Naive thymus-derived CD4-positive, alpha-beta T cell (primary cell): ENCODE data around the gene PRCD. TPM values are rescaled to one million over a fixed set of nuclear protein-coding genes. Genes with fewer than 3 reads are reported as not detected.
A peak's percentile ranks its signal among the peaks of the same experiment; 100 is the strongest.
"Not testable (repeated sequence)": the region's sequence is repeated elsewhere in the genome, so short reads cannot be mapped to it uniquely, and the experiment has no call there.

ENCODE experiments used
- ATAC-seq: fragments of 150-1000 bp; cut with Tn5 transposase; 2 replicates; pipeline ENCODE4 v1.10.0; 2021; ENCODE audit warnings: mild to moderate bottlenecking, moderate library complexity
- CTCF ChIA-PET: fragments of 350-600 bp; sonication (Branson Sonifier 250); formaldehyde crosslinking; loops from one replicate; lab custom pipeline; 2021; ENCODE audit warnings: antibody characterized with exemption; lab: Charles Lee
- POLR2A ChIA-PET: fragments of 350-600 bp; sonication (Branson Sonifier 250); formaldehyde crosslinking; loops from one replicate; lab custom pipeline; 2021; ENCODE audit warnings: antibody characterized with exemption, inconsistent platforms; lab: Charles Lee
- DNase-seq, 9 donors: peaks; one replicate each; pipeline versions ENCODE4 v3.0.0 to v3.0.0-alpha.2; 2020 to 2022; ENCODE audit warnings: mixed read lengths in 1 of 9
- H3K27ac ChIP-seq: one replicate; pipeline ENCODE4 v1.7.0; 2013; ENCODE audit warnings: mild to moderate bottlenecking, low read depth, low read length, moderate library complexity
- H3K27me3 ChIP-seq, 2 donors: one replicate each; pipeline ENCODE4 v1.7.0; 2013; ENCODE audit warnings: low read length in 2 of 2, mild to moderate bottlenecking in 2 of 2, moderate library complexity in 2 of 2; ENCODE audit not compliant: control insufficient read depth in 2 of 2, insufficient read depth in 2 of 2
- H3K36me3 ChIP-seq, 3 experiments: 1 replicate in 2 of 3; 2 replicates in 1 of 3; pipeline ENCODE4 v1.7.0; 2013; ENCODE audit warnings: low read length in 3 of 3, mild to moderate bottlenecking in 3 of 3, moderate library complexity in 1 of 3; ENCODE audit not compliant: insufficient read depth in 3 of 3, control insufficient read depth in 2 of 3
- H3K4me1 ChIP-seq, 2 donors: one replicate each; pipeline ENCODE4 v1.7.0; 2013; ENCODE audit warnings: low read length in 2 of 2, mild to moderate bottlenecking in 2 of 2, moderate library complexity in 1 of 2; ENCODE audit not compliant: control insufficient read depth in 2 of 2, insufficient read depth in 2 of 2
- H3K4me3 ChIP-seq: 2 replicates; pipeline ENCODE4 v1.7.0; 2013; ENCODE audit warnings: mild to moderate bottlenecking, low read length
- H3K9me3 ChIP-seq, 3 experiments: 1 replicate in 2 of 3; 2 replicates in 1 of 3; pipeline ENCODE4 v1.7.0; 2013; ENCODE audit warnings: low read length in 3 of 3; ENCODE audit not compliant: control insufficient read depth in 2 of 3
- H3K27ac Mint-ChIP-seq, 9 donors: one replicate each; pipeline ENCODE4 v1.8.0; 2020 to 2022; ENCODE audit warnings: mixed read lengths in 9 of 9, mild to moderate bottlenecking in 8 of 9, moderate library complexity in 5 of 9, inconsistent platforms in 2 of 9
- H3K27me3 Mint-ChIP-seq, 5 donors: one replicate each; pipeline ENCODE4 v1.8.0; 2021 to 2022; ENCODE audit warnings: mixed read lengths in 5 of 5, mild to moderate bottlenecking in 1 of 5
- H3K36me3 Mint-ChIP-seq, 5 donors: one replicate each; pipeline ENCODE4 v1.8.0; 2020 to 2022; ENCODE audit warnings: mixed read lengths in 5 of 5, mild to moderate bottlenecking in 3 of 5, inconsistent platforms in 1 of 5
- H3K4me1 Mint-ChIP-seq, 7 donors: one replicate each; pipeline ENCODE4 v1.8.0; 2020 to 2022; ENCODE audit warnings: mixed read lengths in 7 of 7, mild to moderate bottlenecking in 3 of 7, inconsistent platforms in 1 of 7
- H3K4me3 Mint-ChIP-seq, 10 donors: one replicate each; pipeline ENCODE4 v1.8.0; 2020 to 2022; ENCODE audit warnings: mild to moderate bottlenecking in 10 of 10, mixed read lengths in 10 of 10, moderate library complexity in 6 of 10, inconsistent platforms in 2 of 10
- H3K9me3 Mint-ChIP-seq, 11 donors: one replicate each; pipeline ENCODE4 v1.8.0; 2020 to 2022; ENCODE audit warnings: mixed read lengths in 11 of 11, mild to moderate bottlenecking in 4 of 11, inconsistent platforms in 1 of 11, moderate library complexity in 1 of 11
- intact Hi-C, 2 donors: fragments of 100-400 bp; cut with micrococcal nuclease; formaldehyde crosslinking; loops; one replicate each; pipeline ENCODE4 v1.15.1; 2023
- polyA plus RNA-seq, 2 donors: library from polyadenylated mRNA; unstranded; fragments of 300-500 nt; fragmentation: Illumina TruSeq; gene quantifications; one replicate each; pipeline ENCODE4 v1.2.3, GENCODE V29; 2021
- total RNA-seq, 6 experiments: library from RNA in 5 of 6; stranded (reverse) in 5 of 6; gene quantifications; 1 replicate in 5 of 6; 2 replicates in 1 of 6; pipeline ENCODE4 v1.2.3 and lab custom pipeline; 2021 to 2026

PRCD gene
- total and polyA plus RNA-seq, 7 experiments from 2014 or later, result 1.3 TPM; not detected in 6

GRCh38 chr17:76517638-76518038 is 22.2 kb upstream of the PRCD start:
- ATAC-seq, result no peak
- Histone ChIP-seq H3K27ac (peak overlapping the region; percentile 96), H3K36me3 (no peaks in the 10 kb centered on the region), H3K4me3 (no peak overlapping the region), H3K9me3 (no peaks in the 10 kb centered on the region), H3K27me3 (no peaks in the 10 kb centered on the region), H3K4me1 (peaks cover 36 to 43% of the 10 kb centered on the region in 2 donors)
- ChIA-PET CTCF (interaction anchor here (0.6 to 1.4 kb wide), 4 partner anchors 10 to 196 kb away, joined by 3 to 5 read pairs (median 4); no protein-coding TSS in a partner anchor), POLR2A (interaction anchor here (0.6 to 2.4 kb wide), 4 partner anchors 11 to 110 kb away, joined by 4 to 10 read pairs (median 6); partner anchors contain the start of gene RHBDF2)
- no peak for DNase-seq
- peak overlapping the region in 2 of 10 donors; percentile 14 to 40 for H3K4me3 Mint-ChIP-seq
- peaks cover 21 to 54% (median 37%) of the 10 kb centered on the region in 7 donors for H3K4me1 Mint-ChIP-seq
- H3K27me3 Mint-ChIP-seq, result peaks cover 0 to 7% (median 0%) of the 10 kb centered on the region in 5 donors
- H3K27ac Mint-ChIP-seq, result peak overlapping the region; percentile 43 to 100 (median 81)
- H3K9me3 Mint-ChIP-seq, result peaks cover 0 to 5% (median 0%) of the 10 kb centered on the region in 11 donors
- intact Hi-C loops, result loop anchor here (5.0 kb wide), 3 partner anchors 65 to 220 kb away; partner anchors contain the start of genes MFSD11 (in 1 of the 2), SRSF2 (in 1 of the 2) and UBE2O (in 1 of the 2)
- peaks cover 0 to 3% (median 0%) of the 10 kb centered on the region in 5 donors for H3K36me3 Mint-ChIP-seq

DNA sequence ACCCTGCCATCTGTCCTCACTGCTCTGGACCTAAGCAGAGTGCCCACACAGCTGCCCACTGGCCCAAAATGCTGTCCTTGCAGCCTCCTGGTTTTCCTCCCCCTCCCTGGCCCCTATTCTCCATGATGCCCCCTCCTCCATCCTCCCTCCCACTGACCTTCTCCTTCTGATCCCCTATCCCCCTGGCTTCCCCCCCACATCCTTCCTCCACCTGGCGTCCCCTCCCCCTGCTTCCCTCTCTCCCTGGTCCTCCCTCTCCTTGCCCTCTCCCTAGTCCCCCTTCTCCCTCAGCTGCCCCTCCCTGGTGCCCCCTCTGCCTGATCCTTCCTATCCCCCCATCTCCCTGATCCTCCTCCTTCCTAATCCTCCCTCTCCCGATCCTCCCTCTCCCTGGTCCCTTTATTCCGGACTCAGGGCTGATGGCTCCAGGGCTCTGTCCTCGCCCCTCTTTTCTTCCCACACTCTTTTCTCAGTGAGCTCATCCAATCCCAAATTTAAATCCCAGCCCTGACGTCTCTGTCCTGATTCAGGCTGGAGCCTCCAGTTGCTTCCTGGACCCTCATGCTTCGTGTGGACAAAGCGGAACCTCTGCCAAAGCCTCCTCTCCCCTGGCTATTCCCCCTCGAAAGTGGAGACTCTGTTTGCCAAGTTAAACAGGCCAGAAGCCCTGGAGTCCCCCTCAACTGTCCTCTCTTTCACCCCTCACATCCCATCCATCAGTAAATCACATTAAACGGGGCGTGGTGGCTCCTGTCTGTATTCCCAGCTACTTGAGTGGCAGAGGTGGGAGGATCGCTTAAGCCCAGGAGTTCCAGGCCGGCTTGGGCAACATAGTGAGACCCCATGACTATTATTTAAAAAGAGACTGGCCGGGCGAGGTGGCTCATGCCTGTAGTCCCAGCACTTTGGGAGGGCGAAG is 20.5 kb upstream of the PRCD start:
- H3K36me3 ChIP-seq, result no peaks in the 10 kb centered on the region
- no peak overlapping the region for H3K4me3 Mint-ChIP-seq
- H3K4me3 ChIP-seq, result no peak overlapping the region
- no peaks in the 10 kb centered on the region for H3K27me3 ChIP-seq
- H3K4me1 Mint-ChIP-seq, result peaks cover 25 to 50% (median 37%) of the 10 kb centered on the region in 7 donors
- peaks cover 0 to 10% (median 0%) of the 10 kb centered on the region in 5 donors for H3K27me3 Mint-ChIP-seq
- H3K27ac ChIP-seq, result no peak overlapping the region
- peaks cover 0 to 1% (median 0%) of the 10 kb centered on the region in 5 donors for H3K36me3 Mint-ChIP-seq
- ChIA-PET CTCF (interaction anchor here (0.5 to 1.2 kb wide), 4 partner anchors 12 to 194 kb away, joined by 3 to 5 read pairs (median 4); no protein-coding TSS in a partner anchor), POLR2A (interaction anchor here (2.4 kb wide), 1 partner anchor 18 kb away, joined by 10 read pairs; the partner anchor contains the start of gene RHBDF2)
- intact Hi-C loops, result loop anchor here (5.0 kb wide), 3 partner anchors 67 to 218 kb away; partner anchors contain the start of genes MFSD11 (in 1 of the 2), SRSF2 (in 1 of the 2) and UBE2O (in 1 of the 2)
- no peak for DNase-seq
- no peak for ATAC-seq
- H3K9me3 Mint-ChIP-seq, result peaks cover 0 to 5% (median 0%) of the 10 kb centered on the region in 11 donors
- H3K27ac Mint-ChIP-seq, result peak overlapping the region in 7 of 9 donors; percentile 32 to 100 (median 81)
- peaks cover 36 to 42% of the 10 kb centered on the region in 2 donors for H3K4me1 ChIP-seq
- H3K9me3 ChIP-seq, result no peaks in the 10 kb centered on the region

- Histone ChIP-seq H3K9me3 (no peaks in the 10 kb centered on the region), H3K27ac (no peak overlapping the region), H3K4me1 (peaks cover 24 to 27% of the 10 kb centered on the region in 2 donors), H3K36me3 (no peaks in the 10 kb centered on the region), H3K27me3 (no peaks in the 10 kb centered on the region), H3K4me3 (no peak overlapping the region)
- no peaks in the 10 kb centered on the region for H3K36me3 Mint-ChIP-seq
- CTCF ChIA-PET, result interaction anchor here (1.0 to 5.7 kb wide), 4 partner anchors 14 to 161 kb away, joined by 3 to 62 read pairs (median 4); no protein-coding TSS in a partner anchor
- H3K4me1 Mint-ChIP-seq, result peaks cover 11 to 36% (median 22%) of the 10 kb centered on the region in 7 donors
- DNase-seq, result no peak
- ATAC-seq, result no peak
- peaks cover 0 to 3% (median 0%) of the 10 kb centered on the region in 11 donors for H3K9me3 Mint-ChIP-seq
- peaks cover 0 to 6% (median 0%) of the 10 kb centered on the region in 5 donors for H3K27me3 Mint-ChIP-seq
- POLR2A ChIA-PET, result interaction anchor here (0.8 kb wide), 1 partner anchor 607 kb away, joined by 3 read pairs; no protein-coding TSS in a partner anchor
- H3K27ac Mint-ChIP-seq, result peak overlapping the region in 4 of 9 donors; percentile 24 to 59 (median 36)
- intact Hi-C loops, result no loop called here
- H3K4me3 Mint-ChIP-seq, result no peak overlapping the region
Measured at GRCh38 chr17:76521262-76521661, 18.6 kb upstream of the PRCD start.

DNA sequence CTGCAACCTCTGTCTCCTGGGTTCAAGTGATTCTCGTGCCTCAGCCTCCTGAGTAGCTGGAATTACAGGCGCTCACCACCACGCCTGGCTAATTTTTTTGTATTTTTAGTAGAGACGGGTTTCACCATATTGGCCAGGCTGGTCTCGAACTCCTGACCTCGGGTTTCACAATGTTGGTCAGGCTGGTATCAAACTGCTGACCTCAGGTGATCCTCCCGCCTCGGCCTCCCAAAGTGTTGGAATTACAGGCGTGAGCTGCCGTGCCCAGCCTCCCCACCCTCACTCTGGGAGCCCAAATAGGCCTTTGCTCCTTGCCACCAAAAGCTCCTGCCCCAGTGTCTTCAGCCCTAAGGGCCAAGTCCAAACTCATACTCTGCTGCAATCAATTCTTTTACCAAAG is 18.2 kb upstream of the PRCD start:
- not testable (repeated sequence) for H3K36me3 Mint-ChIP-seq, H3K36me3 ChIP-seq, H3K27me3 Mint-ChIP-seq, DNase-seq, H3K9me3 Mint-ChIP-seq, ATAC-seq, H3K4me3 ChIP-seq, H3K9me3 ChIP-seq, H3K27me3 ChIP-seq, H3K4me3 Mint-ChIP-seq, H3K27ac ChIP-seq
- Mint-ChIP-seq H3K27ac (peak overlapping the region in 6 of 9 donors; percentile 47 to 59 (median 58)), H3K4me1 (peaks cover 11 to 32% (median 20%) of the 10 kb centered on the region in 7 donors)
- ChIA-PET CTCF (interaction anchor here (1.0 to 5.7 kb wide), 6 partner anchors 14 to 160 kb away, joined by 3 to 62 read pairs (median 6); no protein-coding TSS in a partner anchor), POLR2A (interaction anchor here (0.8 kb wide), 1 partner anchor 607 kb away, joined by 3 read pairs; no protein-coding TSS in a partner anchor)
- intact Hi-C loops, result loop anchor here in 1 of 2 donors (2.0 kb wide), 1 partner anchor 35 kb away; no protein-coding TSS in a partner anchor
- H3K4me1 ChIP-seq, result peaks cover 19 to 23% of the 10 kb centered on the region in 2 donors

DNA sequence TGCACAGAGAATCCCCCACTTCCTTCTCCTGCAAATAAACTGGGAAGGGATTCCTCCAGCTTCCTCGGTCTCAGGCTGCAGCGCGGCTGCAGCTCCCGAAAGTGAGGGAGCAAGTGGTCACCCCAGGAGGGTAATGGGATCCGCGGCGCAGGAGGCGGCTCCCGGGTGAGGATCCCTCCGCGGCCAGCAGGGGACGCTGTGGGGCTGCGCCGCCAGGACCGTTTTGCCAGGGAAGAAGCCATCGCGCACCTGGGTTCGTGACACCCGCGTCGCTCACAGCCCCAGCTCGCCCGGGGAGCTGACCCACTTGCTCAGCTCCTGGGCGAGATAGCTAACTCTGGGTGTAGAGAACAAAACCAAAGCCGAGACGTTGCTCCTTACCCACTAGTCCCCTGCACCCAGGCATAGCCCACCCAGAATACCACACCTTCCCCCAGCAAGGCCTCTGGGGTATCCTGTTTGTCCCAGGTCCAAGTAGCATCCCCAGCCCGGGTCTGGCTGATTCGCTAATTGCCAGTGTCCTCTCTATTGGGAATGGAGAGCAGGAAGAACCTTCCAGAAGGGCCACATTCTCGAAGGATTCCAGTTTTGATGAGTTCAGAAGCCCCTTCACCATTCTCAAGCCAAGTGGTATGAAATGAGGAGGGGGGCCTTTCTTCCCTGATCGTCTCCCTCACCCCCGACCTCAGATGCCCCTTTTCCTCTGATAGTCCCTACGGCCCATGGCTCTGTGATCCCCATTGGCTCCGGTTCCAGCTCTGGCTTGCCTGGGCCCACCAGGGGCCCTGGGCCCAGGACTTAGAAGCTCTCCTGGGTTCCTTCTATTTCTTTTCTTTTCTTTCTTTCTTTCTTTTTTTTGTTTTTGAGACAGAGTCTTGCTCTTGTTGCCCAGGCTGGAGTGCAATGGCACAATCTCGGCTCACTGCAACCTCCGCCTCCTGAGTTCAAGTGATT is 16.5 kb upstream of the PRCD start:
- Mint-ChIP-seq H3K27ac (peak overlapping the region in 8 of 9 donors; percentile 40 to 93 (median 72)), H3K4me3 (peak overlapping the region in 8 of 10 donors; percentile 10 to 71 (median 36)), H3K36me3 (no peaks in the 10 kb centered on the region), H3K9me3 (peaks cover 0 to 3% (median 0%) of the 10 kb centered on the region in 11 donors), H3K27me3 (peaks cover 0 to 11% (median 0%) of the 10 kb centered on the region in 5 donors), H3K4me1 (peaks cover 16 to 31% (median 28%) of the 10 kb centered on the region in 7 donors)
- no peaks in the 10 kb centered on the region for H3K27me3 ChIP-seq
- ChIA-PET POLR2A (interaction anchor here (0.8 to 2.2 kb wide), 9 partner anchors 11 to 204 kb away, joined by 3 to 5 read pairs (median 3); partner anchors contain the start of gene ST6GALNAC2), CTCF (interaction anchor here (0.6 to 5.7 kb wide), 27 partner anchors 9 to 201 kb away, joined by 3 to 62 read pairs (median 5); partner anchors contain the start of genes AANAT and PRCD)
- ATAC-seq, result peak; percentile 92
- no peak overlapping the region for H3K4me3 ChIP-seq
- H3K27ac ChIP-seq, result no peak overlapping the region
- intact Hi-C loops, result loop anchor here (1.0 to 2.0 kb wide), 5 partner anchors 24 to 192 kb away; no protein-coding TSS in a partner anchor
- peak; percentile 66 to 89 (median 79) for DNase-seq
- no peaks in the 10 kb centered on the region for H3K9me3 ChIP-seq
- H3K36me3 ChIP-seq, result no peaks in the 10 kb centered on the region
- H3K4me1 ChIP-seq, result peaks cover 11 to 22% of the 10 kb centered on the region in 2 donors
